CD4-positive, CD25-positive, alpha-beta regulatory T cell (primary cell): ENCODE data around the gene LAMTOR4. TPM values are rescaled to one million over a fixed set of nuclear protein-coding genes. Genes with fewer than 3 reads are reported as not detected.

ENCODE experiments used
- ATAC-seq, 2 donors: fragments of 150-1000 bp; cut with Tn5 transposase; one replicate each; pipeline ENCODE4 v1.10.0; 2021; ENCODE audit warnings: low read depth in 2 of 2, moderate number of reproducible peaks in 2 of 2, moderate library complexity in 1 of 2
- DNase-seq, 3 donors: peaks; one replicate each; pipeline versions ENCODE4 v3.0.0 to v3.0.0-alpha.2; 2012 to 2022; ENCODE audit warnings: mixed read lengths in 1 of 3
- H3K27ac ChIP-seq: one replicate; pipeline ENCODE4 v1.7.0; 2013; ENCODE audit warnings: mild to moderate bottlenecking, low read length; ENCODE audit not compliant: insufficient read depth, poor library complexity, severe bottlenecking
- H3K27me3 ChIP-seq: one replicate; pipeline ENCODE4 v1.7.0; 2013; ENCODE audit warnings: low read length; ENCODE audit not compliant: control insufficient read depth, insufficient read depth
- H3K36me3 ChIP-seq: one replicate; pipeline ENCODE4 v1.7.0; 2013; ENCODE audit warnings: mild to moderate bottlenecking, low read length, moderate library complexity; ENCODE audit not compliant: control insufficient read depth, insufficient read depth
- H3K4me1 ChIP-seq: 2 replicates; pipeline ENCODE4 v1.7.0; 2013; ENCODE audit warnings: mild to moderate bottlenecking, low read length; ENCODE audit not compliant: insufficient read depth, control insufficient read depth, poor library complexity, severe bottlenecking
- H3K4me3 ChIP-seq: one replicate; pipeline ENCODE4 v1.7.0; 2013; ENCODE audit warnings: low read depth, mild to moderate bottlenecking, low read length, moderate library complexity
- H3K9me3 ChIP-seq, 2 experiments: 1 replicate in 1 of 2; 2 replicates in 1 of 2; pipeline ENCODE4 v1.7.0; 2013; ENCODE audit warnings: low read length in 2 of 2, mild to moderate bottlenecking in 1 of 2, moderate library complexity in 1 of 2; ENCODE audit not compliant: control insufficient read depth in 2 of 2
- H3K27ac Mint-ChIP-seq, 3 donors: one replicate each; pipeline ENCODE4 v1.8.0; 2020 to 2022; ENCODE audit warnings: mild to moderate bottlenecking in 3 of 3, mixed read lengths in 3 of 3, moderate library complexity in 2 of 3
- H3K27me3 Mint-ChIP-seq: one replicate; pipeline ENCODE4 v1.8.0; 2022; ENCODE audit warnings: mild to moderate bottlenecking, mixed read lengths
- H3K36me3 Mint-ChIP-seq: one replicate; pipeline ENCODE4 v1.8.0; 2020; ENCODE audit warnings: mixed read lengths
- H3K4me1 Mint-ChIP-seq, 4 donors: one replicate each; pipeline ENCODE4 v1.8.0; 2020 to 2022; ENCODE audit warnings: mixed read lengths in 4 of 4, mild to moderate bottlenecking in 1 of 4
- H3K4me3 Mint-ChIP-seq, 4 donors: one replicate each; pipeline ENCODE4 v1.8.0; 2020 to 2022; ENCODE audit warnings: mild to moderate bottlenecking in 4 of 4, mixed read lengths in 4 of 4, moderate library complexity in 3 of 4
- H3K9me3 Mint-ChIP-seq, 7 donors: one replicate each; pipeline ENCODE4 v1.8.0; 2020 to 2022; ENCODE audit warnings: mixed read lengths in 7 of 7, mild to moderate bottlenecking in 3 of 7, moderate library complexity in 2 of 7
- polyA plus RNA-seq, 4 donors: library from polyadenylated mRNA; unstranded; fragments of 300-500 nt; fragmentation: Illumina TruSeq; gene quantifications; one replicate each; pipeline ENCODE4 v1.2.3, GENCODE V29; 2021
- total RNA-seq: library from RNA; stranded (reverse); gene quantifications from one replicate; pipeline ENCODE4 v1.2.3, GENCODE V29; 2022

Gene LAMTOR4
- 136 TPM for total RNA-seq
- polyA plus RNA-seq = 100 to 1,000 TPM; 450 to 474 (median 465) TPM

DNA sequence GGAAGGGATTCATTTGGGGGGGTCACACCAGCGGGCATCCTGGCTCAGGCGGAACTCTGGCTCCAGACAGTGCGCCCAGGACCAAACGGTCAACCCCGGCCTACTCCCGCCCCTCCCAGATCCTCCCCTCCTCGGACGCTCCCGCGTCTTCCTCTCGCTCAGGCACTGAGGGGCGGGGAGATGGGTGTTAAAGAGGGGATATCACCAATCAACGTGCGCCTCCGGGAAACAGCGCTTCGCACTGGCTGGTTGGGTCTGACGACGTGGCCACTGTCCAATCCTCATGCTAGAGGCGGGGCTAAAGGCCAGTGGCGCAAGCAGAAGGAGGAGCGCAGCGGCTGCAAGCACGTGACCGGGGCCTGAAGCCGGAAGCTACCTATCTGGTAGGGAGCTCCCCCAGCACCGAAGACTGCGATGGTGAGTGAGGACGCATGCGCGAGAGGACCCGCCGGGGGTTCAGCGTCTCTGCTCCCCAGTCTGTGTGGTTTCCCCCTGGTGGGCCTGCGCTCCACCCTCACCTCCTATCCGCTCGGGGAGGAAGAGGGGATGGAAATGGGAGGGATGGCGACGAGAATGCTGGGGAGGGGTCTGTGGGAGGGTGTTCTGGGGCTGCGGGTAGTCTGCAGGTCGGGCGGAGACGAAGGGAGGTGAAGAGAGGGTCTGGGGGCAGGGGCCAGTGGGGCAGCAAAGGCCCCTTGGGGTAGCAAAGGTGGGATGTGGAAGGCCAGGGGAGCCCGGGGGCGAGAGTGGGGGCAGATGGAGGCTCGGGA is at the start of gene LAMTOR4:
Gene LAMTOR4 (plus strand): TSS at position 360 of the 770 bp plus-strand sequence. CDS start 55 bp downstream, at position 415.
- Mint-ChIP-seq H3K9me3 (no peaks in the 10 kb centered on the region), H3K27ac (peak within 1 kb of the TSS; percentile 97 to 99 (median 98)), H3K4me1 (peaks cover 7 to 49% (median 29%) of the 10 kb centered on the region in 4 donors), H3K4me3 (peak within 1 kb of the TSS; percentile 90 to 99 (median 92)), H3K36me3 (peaks cover 15% of the 10 kb centered on the region), H3K27me3 (no peaks in the 10 kb centered on the region)
- Histone ChIP-seq H3K27ac (peak within 1 kb of the TSS; percentile 95), H3K4me3 (peak within 1 kb of the TSS; percentile 89), H3K27me3 (no peaks in the 10 kb centered on the region), H3K4me1 (peaks cover 24% of the 10 kb centered on the region), H3K36me3 (peaks cover 11% of the 10 kb centered on the region), H3K9me3 (no peaks in the 10 kb centered on the region)
- ATAC-seq = peak; percentile 96 to 98
- peak; percentile 98 to 99 (median 99) for DNase-seq

DNA sequence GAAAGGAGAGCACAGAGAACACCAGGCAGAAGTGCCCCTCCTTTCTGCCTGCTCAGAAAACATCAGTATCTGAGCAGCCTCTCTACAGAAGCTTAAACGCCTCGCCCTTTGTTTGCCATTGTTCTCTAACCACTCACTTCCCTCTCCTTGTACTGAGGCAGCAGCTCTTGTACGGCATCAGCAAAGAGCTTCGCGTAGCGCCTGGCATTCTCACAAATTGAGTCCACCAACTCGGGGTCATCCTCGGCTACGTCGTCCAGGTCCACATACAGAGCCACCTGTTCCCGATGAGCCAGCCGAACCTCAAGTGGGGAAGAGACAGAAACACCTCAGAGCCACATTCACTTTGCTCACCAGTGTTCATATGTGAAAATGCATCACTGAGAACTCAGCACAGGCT is 49.3 kb upstream of the LAMTOR4 start:
- Histone ChIP-seq H3K27me3 (no peaks in the 10 kb centered on the region), H3K9me3 (no peaks in the 10 kb centered on the region), H3K4me1 (peaks cover 29% of the 10 kb centered on the region), H3K27ac (peak overlapping the region; percentile 95), H3K36me3 (peaks cover 46% of the 10 kb centered on the region), H3K4me3 (peak overlapping the region; percentile 92)
- H3K9me3 Mint-ChIP-seq = peaks cover 0 to 2% (median 0%) of the 10 kb centered on the region in 7 donors
- H3K4me3 Mint-ChIP-seq = peak overlapping the region; percentile 95 to 99 (median 96)
- H3K4me1 Mint-ChIP-seq = peaks cover 0 to 54% (median 26%) of the 10 kb centered on the region in 4 donors
- DNase-seq (no peak), ATAC-seq (no peak)
- peaks cover 15% of the 10 kb centered on the region for H3K27me3 Mint-ChIP-seq
- H3K27ac Mint-ChIP-seq = peak overlapping the region; percentile 93 to 97 (median 94)
- peaks cover 39% of the 10 kb centered on the region for H3K36me3 Mint-ChIP-seq

DNA sequence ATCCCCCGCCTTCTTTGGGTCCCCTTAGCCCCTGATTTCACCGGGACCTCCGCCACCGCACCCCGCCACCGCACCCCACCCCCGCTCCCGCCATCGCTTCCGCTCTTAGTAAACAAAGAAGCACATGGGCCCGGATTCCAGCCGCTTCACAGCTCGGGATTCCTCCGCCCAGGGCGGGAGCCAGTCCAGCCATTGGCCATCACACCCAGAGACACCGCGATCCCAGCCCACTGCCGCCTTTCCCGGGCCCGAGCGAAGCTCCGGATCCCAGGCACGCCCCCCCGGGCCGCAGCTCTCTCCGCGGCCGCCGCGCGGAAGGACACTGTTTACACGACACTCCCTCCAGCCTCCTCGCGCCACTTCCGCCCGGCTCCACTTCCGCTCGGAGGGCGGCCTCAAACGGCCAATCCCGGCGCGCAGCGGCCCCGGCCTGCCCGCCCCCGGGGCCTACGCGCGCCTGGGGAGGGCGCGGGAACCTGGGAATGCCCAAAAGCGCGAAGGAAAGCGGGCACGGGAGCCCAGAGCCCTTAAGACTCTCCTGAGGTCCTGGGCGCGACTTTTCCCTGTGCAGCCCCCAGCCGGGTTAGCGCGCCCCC is 48.2 kb upstream of the LAMTOR4 start:
- H3K27ac Mint-ChIP-seq = peak overlapping the region; percentile 93 to 97 (median 94)
- peaks cover 29% of the 10 kb centered on the region for H3K4me1 ChIP-seq

DNA sequence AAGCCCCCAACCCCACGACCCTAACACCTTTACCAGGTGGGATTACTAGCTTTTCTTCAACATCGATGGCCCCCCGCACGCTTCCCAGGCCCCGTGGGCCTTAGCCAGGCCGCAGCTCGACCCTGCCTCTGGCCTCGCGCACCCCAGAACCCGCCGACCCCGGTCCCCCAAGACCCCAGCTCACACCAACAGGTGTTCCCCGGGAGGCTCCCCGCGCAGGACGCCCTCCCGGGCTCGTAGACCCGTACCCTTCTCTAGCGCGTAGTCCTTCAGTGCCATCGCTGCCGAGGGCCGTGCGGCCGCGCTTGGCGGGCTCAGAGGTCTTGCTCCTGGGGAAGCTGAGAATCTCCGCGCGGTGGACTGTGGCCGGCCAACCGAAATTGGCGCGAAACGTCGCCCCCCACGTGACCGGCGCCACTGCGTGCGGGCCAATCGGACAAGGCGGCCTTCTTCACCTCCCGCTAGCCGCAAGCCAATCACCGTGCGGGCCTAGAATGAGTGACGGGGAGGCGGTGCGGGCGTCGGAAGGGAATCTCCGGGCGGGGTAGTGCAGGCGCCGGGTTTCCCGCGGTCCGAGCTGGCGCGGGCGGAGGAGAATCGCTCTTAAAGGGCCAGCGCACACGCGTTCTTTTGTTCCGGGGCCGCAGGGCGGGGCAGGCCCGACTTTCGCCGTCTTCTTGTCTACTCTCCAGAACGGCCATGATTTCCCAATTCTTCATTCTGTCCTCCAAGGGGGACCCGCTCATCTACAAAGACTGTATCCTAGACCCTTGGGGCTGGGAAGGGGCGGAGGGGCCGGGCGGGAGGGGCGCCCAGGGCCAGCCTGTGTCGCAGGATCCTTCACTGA is 47.5 kb upstream of the LAMTOR4 start, which contains the start of the genes AP4M1 and MCM7:
Gene AP4M1 (plus strand): TSS at position 628 of the 847 bp plus-strand sequence. CDS start 72 bp downstream, at position 700.
Gene MCM7 (minus strand): TSS at position 382 of the 847 bp plus-strand sequence. CDS start 103 bp downstream, at position 279.
- peak within 1 kb of the TSS; percentile 95 for H3K27ac ChIP-seq
- no peaks in the 10 kb centered on the region for H3K9me3 ChIP-seq
- no peaks in the 10 kb centered on the region for H3K27me3 ChIP-seq
- H3K27ac Mint-ChIP-seq = peak within 1 kb of the TSS; percentile 93 to 97 (median 94)
- ATAC-seq (peak; percentile 89 to 92), DNase-seq (peak; percentile 94 to 98 (median 95))
- peaks cover 0 to 2% (median 0%) of the 10 kb centered on the region in 7 donors for H3K9me3 Mint-ChIP-seq
- peaks cover 27% of the 10 kb centered on the region for H3K36me3 Mint-ChIP-seq
- peaks cover 0 to 46% (median 26%) of the 10 kb centered on the region in 4 donors for H3K4me1 Mint-ChIP-seq
- peaks cover 15% of the 10 kb centered on the region for H3K27me3 Mint-ChIP-seq
- peak within 1 kb of the TSS; percentile 92 for H3K4me3 ChIP-seq
- peaks cover 29% of the 10 kb centered on the region for H3K4me1 ChIP-seq
- H3K4me3 Mint-ChIP-seq = peak within 1 kb of the TSS; percentile 95 to 99 (median 96)
- peaks cover 29% of the 10 kb centered on the region for H3K36me3 ChIP-seq

More for the DNA sequence above, 48.2 kb upstream of the LAMTOR4 start:
- H3K27me3 Mint-ChIP-seq = peaks cover 15% of the 10 kb centered on the region
- peaks cover 0 to 50% (median 26%) of the 10 kb centered on the region in 4 donors for H3K4me1 Mint-ChIP-seq
- H3K4me3 Mint-ChIP-seq = peak overlapping the region; percentile 95 to 99 (median 96)
- H3K27me3 ChIP-seq = no peaks in the 10 kb centered on the region
- peak overlapping the region; percentile 95 for H3K27ac ChIP-seq
- peaks cover 37% of the 10 kb centered on the region for H3K36me3 ChIP-seq
- H3K36me3 Mint-ChIP-seq = peaks cover 34% of the 10 kb centered on the region
- peak; percentile 70 to 75 for ATAC-seq
- DNase-seq = peak; percentile 81 to 95 (median 93)
- peak overlapping the region; percentile 92 for H3K4me3 ChIP-seq
- no peaks in the 10 kb centered on the region for H3K9me3 ChIP-seq
- H3K9me3 Mint-ChIP-seq = peaks cover 0 to 2% (median 0%) of the 10 kb centered on the region in 7 donors

DNA sequence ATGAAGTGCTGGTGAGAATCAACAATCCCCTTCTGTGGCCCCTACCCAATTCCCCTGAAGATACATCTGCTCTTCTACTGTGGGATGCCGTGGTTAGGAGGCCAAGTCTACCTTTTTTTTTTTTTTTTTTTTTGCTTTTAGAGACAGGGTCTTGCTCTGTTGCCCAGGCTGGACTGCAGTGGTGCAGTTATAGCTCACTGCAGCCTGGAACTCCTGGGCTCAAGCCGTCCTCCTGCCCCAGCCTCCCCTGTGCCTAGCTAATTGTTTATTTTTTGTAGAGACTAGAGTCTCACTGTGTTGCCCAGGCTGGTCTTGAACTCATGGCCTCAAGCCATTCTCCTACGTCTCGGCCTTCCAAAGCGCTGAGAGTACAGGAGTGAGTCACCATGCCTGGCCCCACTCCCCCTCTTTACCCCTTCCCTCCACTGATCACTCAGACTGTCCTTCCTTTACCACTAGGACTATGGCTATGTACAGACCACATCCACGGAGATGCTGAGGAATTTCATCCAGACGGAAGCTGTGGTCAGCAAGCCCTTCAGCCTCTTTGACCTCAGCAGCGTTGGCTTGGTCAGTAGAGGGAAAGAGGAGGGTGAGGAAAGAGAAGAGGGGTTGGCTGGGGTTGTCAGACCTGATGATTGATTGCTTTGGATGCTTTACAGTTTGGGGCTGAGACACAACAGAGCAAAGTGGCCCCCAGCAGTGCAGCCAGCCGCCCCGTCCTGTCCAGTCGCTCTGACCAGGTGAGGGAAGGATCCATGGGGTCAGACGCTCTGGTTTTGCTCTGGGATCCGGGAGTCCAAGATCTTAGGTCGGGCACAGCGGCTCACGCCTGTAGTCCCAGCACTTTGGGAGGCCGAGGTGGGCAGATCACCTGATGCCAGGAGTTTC is 45.5 kb upstream of the LAMTOR4 start:
- Mint-ChIP-seq H3K36me3 (peaks cover 13% of the 10 kb centered on the region), H3K27ac (peak overlapping the region in 2 of 3 donors; percentile 64 to 66), H3K4me3 (peak overlapping the region; percentile 81 to 99 (median 88)), H3K9me3 (peaks cover 0 to 2% (median 0%) of the 10 kb centered on the region in 7 donors), H3K4me1 (peaks cover 0 to 34% (median 22%) of the 10 kb centered on the region in 4 donors), H3K27me3 (peaks cover 15% of the 10 kb centered on the region)
- Histone ChIP-seq H3K27me3 (no peaks in the 10 kb centered on the region), H3K4me3 (no peak overlapping the region), H3K36me3 (peaks cover 21% of the 10 kb centered on the region), H3K4me1 (peaks cover 29% of the 10 kb centered on the region), H3K27ac (no peak overlapping the region), H3K9me3 (no peaks in the 10 kb centered on the region)
- DNase-seq (no peak), ATAC-seq (no peak)

DNA sequence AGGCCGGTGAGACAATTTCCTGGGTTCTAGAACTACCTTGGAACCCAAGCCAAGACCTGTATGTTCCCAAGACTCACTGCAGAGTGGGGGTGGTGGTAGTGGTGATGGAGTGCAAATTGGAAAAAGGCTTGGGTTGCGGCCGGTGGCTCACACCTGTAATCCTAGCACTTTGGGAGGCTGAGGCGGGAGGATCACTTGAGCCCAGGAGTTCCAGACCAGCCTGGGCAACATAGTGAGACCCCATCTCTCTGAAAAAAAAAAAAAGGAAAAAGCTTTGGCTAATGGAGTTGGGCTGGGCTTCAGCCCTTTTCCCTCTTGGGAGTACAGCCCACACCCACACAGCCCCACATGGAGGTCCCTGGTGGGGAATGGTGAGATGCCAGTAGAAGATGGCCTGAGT is 43.2 kb upstream of the LAMTOR4 start:
- H3K27me3 Mint-ChIP-seq = peaks cover 9% of the 10 kb centered on the region
- H3K27ac Mint-ChIP-seq = no peak overlapping the region
- Histone ChIP-seq H3K27me3 (no peaks in the 10 kb centered on the region), H3K27ac (no peak overlapping the region), H3K9me3 (no peaks in the 10 kb centered on the region), H3K4me3 (no peak overlapping the region), H3K4me1 (peaks cover 12% of the 10 kb centered on the region), H3K36me3 (peaks cover 22% of the 10 kb centered on the region)
- peaks cover 0 to 12% (median 4%) of the 10 kb centered on the region in 4 donors for H3K4me1 Mint-ChIP-seq
- peaks cover 14% of the 10 kb centered on the region for H3K36me3 Mint-ChIP-seq
- peak overlapping the region in 1 of 4 donors; percentile 7 for H3K4me3 Mint-ChIP-seq
- peaks cover 0 to 2% (median 0%) of the 10 kb centered on the region in 7 donors for H3K9me3 Mint-ChIP-seq
- DNase-seq (no peak), ATAC-seq (no peak)
